Activated T-cell treated with anti-CD3 and anti-CD28 coated beads, Interleukin-2, amount 50 U/mL, for 4 hours (primary cell): ENCODE measurements around the gene PRM1. TPM values are rescaled to one million over a fixed set of nuclear protein-coding genes. Genes with fewer than 3 reads are reported as not detected.

Source experiments
- ATAC-seq, 2 donors: fragments of 200-7000 bp; cut with Tn5 transposase; one replicate each; pipeline ENCODE4 v1.10.0; 2021
- DNase-seq: peaks from one replicate; pipeline ENCODE4 v3.0.0-alpha.2; 2020
- H3K27me3 Mint-ChIP-seq: one replicate; pipeline ENCODE4 v1.8.0; 2021; ENCODE audit warnings: low read depth, mixed read lengths
- H3K36me3 Mint-ChIP-seq: one replicate; pipeline ENCODE4 v1.8.0; 2022; ENCODE audit warnings: mixed read lengths; ENCODE audit not compliant: insufficient read depth
- H3K4me1 Mint-ChIP-seq: one replicate; pipeline ENCODE4 v1.8.0; 2021; ENCODE audit warnings: low read depth, mixed read lengths
- H3K4me3 Mint-ChIP-seq: one replicate; pipeline ENCODE4 v1.8.0; 2021; ENCODE audit warnings: mild to moderate bottlenecking, moderate library complexity, mixed read lengths
- H3K9me3 Mint-ChIP-seq: one replicate; pipeline ENCODE4 v1.8.0; 2021; ENCODE audit warnings: mixed read lengths
- total RNA-seq, 3 donors: library from RNA; stranded (reverse); gene quantifications; one replicate each; pipeline ENCODE4 v1.2.1, GENCODE V29; 2021

Gene PRM1
- total RNA-seq, 3 donors from 2014 or later, result not detected

DNA sequence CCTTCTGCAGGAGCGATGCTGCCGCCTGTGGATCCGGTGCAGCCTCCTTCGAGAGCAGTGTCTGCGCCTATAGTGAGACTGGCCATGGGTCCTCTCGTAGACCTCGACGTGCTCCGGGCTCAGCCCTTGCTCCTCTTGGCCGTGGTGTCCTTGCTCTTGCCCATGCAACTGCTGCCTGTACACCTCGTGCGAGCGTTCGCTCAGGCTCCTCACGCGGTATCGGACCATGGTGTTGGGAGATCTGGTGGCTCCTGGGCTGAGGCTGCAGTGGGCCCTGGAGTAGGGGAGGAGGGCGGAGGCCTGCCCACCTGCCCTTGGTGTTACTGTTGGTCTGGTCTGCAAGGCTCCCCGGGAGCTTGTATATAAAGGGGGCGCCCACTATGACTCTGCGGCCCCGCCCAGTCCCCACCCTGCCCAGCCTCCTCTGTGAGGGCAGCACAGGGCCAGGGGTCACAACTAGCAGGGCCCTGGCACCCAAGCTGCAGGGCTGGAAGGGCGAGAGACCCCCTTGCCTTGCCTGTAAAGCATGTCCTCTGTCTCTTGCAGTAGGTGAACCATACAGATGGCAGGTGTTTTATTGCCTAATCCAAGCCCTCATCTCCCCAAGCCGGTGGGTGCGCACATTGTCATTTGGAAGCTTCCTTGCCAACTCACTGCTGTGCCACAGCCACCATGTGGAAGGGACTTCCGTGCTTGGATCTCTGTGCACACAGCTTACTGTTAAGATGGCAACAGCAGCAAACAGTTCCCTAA is 4.8 kb downstream of the PRM1 start, which contains the start of gene PRM2:
PRM2 (minus strand) TSS at position 338 of the 753 bp plus-strand sequence; CDS start at position 228, 110 bp downstream.
- Mint-ChIP-seq H3K4me1 (peaks cover 1% of the 10 kb centered on the region), H3K27me3 (peaks cover 4% of the 10 kb centered on the region), H3K9me3 (no peaks in the 10 kb centered on the region), H3K36me3 (no peaks in the 10 kb centered on the region), H3K4me3 (no peak within 1 kb of the TSS)
- DNase-seq (no peak), ATAC-seq (peak in 1 of 2 donors; percentile 27)

DNA sequence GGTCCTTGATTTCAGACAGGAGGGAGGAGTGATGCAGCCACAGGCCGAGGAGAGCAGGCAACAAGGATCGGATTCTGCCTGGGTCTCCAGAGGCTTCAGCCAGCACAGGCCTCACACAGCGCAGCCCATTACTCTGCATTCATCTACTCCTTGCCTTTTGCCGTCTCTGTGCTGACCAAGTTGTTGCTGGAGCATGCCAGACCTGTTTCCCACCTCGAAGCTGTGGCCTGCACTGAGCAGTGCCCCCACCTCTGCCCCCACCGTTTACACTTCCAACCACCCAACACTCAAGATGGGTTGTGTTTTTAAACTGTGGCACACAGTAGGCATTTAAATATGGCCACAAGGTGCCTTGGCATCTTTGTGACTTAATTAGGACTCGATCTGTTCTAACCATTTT is 6.2 kb downstream of the PRM1 start:
- DNase-seq (no peak), ATAC-seq (no peak)
- H3K4me3 Mint-ChIP-seq, result no peak overlapping the region
- peaks cover 4% of the 10 kb centered on the region for H3K27me3 Mint-ChIP-seq
- peaks cover 1% of the 10 kb centered on the region for H3K4me1 Mint-ChIP-seq
- H3K36me3 Mint-ChIP-seq, result no peaks in the 10 kb centered on the region
- no peaks in the 10 kb centered on the region for H3K9me3 Mint-ChIP-seq

DNA sequence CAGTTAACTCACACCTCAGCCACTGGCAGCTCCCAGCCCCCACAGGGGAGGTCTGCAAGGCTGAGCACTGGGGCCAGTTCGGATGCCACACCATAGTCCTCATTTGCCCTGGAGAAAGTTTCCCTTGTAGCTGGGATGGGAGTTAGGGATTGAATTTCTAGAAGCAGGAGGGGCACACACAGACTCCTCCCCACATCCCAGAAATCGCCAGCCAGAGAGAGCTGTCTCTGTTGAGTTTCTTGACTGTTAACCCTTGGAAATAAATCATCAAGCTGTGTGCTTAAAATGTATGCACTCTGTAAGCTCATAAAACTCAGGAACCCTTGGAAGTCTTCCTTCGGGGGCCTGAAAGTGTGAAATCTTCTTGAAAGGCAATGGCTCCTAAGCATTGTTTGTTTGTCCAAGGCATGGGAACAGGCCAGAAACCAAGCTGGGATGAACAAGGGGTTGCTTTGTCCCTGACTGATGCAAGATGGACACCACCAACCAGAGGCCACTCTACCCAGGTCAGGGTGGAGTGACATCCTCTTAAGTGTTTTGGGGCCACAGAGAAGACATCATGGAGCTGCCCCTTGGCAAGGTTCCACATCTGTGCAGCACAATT is 7.3 kb downstream of the PRM1 start:
- H3K4me1 Mint-ChIP-seq, result no peaks in the 10 kb centered on the region
- DNase-seq (no peak), ATAC-seq (no peak)
- peaks cover 4% of the 10 kb centered on the region for H3K27me3 Mint-ChIP-seq
- H3K4me3 Mint-ChIP-seq, result no peak overlapping the region
- no peaks in the 10 kb centered on the region for H3K9me3 Mint-ChIP-seq
- no peaks in the 10 kb centered on the region for H3K36me3 Mint-ChIP-seq

DNA sequence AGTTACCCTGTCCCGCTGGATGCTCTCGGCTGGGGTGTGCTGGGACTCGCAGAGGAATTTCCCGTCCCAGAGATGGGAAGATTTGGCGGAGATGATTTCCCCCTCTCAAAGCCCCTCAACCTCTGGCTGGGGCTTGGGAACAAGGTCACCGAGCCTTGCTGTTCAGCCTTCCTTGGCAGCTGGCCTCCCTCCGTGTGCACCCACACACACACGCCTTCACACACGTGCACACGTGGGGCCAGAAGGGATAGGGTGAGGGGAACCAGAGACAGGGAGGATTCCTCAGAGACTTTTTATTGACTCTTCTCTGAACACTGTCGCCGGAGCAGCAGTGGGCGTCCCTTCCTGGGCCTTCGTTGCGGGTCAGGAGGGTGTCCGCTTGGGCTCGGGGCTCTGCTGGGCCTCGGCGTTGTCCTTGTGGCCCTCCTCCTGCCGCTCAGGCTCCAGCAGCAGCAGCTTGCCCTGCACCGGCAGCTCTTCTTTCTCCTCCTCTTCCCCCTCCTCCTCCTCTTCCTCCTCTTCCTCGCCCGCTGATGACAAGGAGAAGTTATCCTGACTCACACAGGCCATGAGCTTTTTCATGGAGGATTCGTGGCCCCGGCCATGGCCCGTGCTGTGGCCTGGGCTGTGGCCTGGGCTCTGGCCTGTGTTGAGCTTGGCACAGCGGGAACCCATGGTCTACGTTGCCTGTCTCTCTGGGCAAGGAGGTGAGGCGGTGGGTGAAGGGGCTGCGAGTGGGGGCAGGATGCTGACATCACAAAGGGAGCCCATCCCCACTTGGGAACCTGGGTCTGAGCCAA is 8.0 kb downstream of the PRM1 start, which contains the start of gene PRM3:
PRM3 (minus strand) TSS at position 709 of the 800 bp plus-strand sequence; CDS start at position 675, 34 bp downstream.
- Mint-ChIP-seq H3K36me3 (no peaks in the 10 kb centered on the region), H3K4me3 (no peak within 1 kb of the TSS), H3K4me1 (no peaks in the 10 kb centered on the region), H3K9me3 (no peaks in the 10 kb centered on the region), H3K27me3 (peaks cover 4% of the 10 kb centered on the region)
- DNase-seq (no peak), ATAC-seq (no peak)

DNA sequence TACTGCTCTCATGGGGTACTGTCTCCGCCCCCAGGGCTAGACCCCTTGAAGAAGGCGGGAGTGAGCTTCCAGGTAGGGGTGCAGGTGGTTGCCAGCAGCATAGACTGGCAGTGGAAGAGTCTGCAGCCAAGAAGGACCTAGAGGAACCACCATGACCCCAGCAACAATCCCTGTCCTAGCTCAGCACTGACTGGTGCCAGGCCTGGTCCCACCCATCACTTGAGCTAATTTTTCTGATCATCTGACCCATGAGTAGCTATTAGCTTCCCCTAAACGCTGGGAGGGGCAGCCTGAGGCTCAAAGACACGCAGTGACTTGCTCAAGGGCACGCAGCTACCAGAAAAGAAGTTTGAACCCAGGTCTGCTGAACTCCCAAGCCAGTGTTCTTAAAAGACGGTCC is 8.6 kb downstream of the PRM1 start:
- no peak for DNase-seq
- no peak overlapping the region for H3K4me3 Mint-ChIP-seq
- no peaks in the 10 kb centered on the region for H3K36me3 Mint-ChIP-seq
- ATAC-seq, result no peak
- H3K4me1 Mint-ChIP-seq, result no peaks in the 10 kb centered on the region
- peaks cover 2% of the 10 kb centered on the region for H3K27me3 Mint-ChIP-seq
- no peaks in the 10 kb centered on the region for H3K9me3 Mint-ChIP-seq

DNA sequence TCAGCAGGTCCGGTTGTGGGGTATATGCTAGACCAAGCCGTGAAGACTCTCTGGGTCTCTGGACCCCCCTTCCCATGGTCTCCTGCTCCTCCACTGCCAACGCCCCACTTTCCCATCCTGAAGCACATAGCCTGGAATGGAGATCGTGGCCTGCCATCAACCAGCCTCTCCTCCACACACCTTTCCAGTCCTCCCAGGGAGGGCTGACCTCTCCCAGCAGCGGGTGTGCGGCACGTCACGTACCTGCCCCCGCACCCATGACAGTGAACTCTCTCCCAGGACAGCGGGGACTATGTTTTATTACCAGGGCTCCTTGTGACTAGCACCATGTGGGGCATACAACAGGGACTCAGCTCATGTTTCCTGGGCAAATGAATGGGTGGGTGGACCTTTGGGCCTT is 9.5 kb downstream of the PRM1 start:
- ATAC-seq (no peak), DNase-seq (no peak)
- Mint-ChIP-seq H3K4me1 (no peaks in the 10 kb centered on the region), H3K36me3 (no peaks in the 10 kb centered on the region), H3K9me3 (no peaks in the 10 kb centered on the region), H3K4me3 (no peak overlapping the region), H3K27me3 (no peaks in the 10 kb centered on the region)

DNA sequence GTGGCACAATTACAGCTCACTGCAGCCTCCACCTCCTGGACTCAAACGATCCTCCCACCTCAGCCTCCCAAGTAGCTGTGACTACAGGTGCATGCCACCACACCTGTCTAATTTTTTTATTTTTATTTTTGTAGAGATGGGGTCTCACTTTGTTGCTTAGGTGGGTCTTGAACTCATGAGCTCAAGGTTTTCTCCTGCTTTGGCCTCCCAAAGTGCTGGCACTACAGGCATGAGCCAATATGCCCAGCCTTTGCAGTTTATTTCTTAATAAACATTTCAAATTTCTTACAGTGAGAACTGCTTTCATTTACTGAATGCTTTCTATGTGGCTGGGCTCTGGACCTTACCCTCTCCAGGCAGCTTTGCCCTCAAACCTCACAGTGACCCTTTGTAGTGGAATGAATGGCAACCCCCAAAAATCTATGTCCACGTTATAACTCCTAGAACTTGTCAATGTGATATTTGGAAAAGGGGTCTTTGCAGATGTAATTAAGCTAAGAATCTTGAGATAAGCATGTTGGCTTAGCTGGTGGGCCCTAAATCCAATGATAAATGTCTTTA is 10.4 kb downstream of the PRM1 start:
- ATAC-seq, result no peak
- no peaks in the 10 kb centered on the region for H3K36me3 Mint-ChIP-seq
- no peaks in the 10 kb centered on the region for H3K9me3 Mint-ChIP-seq
- H3K27me3 Mint-ChIP-seq, result no peaks in the 10 kb centered on the region
- no peak overlapping the region for H3K4me3 Mint-ChIP-seq
- no peak for DNase-seq
- H3K4me1 Mint-ChIP-seq, result no peaks in the 10 kb centered on the region

DNA sequence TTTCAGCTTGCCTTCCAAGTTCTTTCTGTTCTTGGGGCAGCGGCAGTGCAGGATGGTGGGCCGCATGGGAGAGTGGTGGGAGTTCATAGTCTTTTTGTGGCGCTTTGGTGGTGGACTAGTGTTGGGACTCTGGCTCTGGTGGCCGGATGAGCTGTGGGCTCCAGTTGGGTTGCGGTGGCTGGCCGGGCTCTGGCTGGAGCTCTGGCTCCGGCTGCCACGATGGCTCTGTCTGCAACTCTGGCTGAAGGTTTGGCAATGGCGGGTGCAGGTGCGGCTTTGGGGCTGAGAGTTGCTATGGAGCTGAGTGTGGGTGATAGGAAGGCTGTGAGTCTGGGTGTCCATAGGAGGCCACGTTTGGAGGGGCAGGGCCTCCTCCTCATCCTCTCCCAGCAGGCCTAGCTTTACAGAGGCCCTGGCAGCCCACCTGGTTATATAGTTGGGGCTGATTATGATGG is 12.2 kb downstream of the PRM1 start, which contains the start of gene TNP2:
TNP2 (minus strand) TSS at position 405 of the 455 bp plus-strand sequence; CDS start at position 342, 63 bp downstream.
- Mint-ChIP-seq H3K9me3 (no peaks in the 10 kb centered on the region), H3K4me1 (peaks cover 10% of the 10 kb centered on the region), H3K36me3 (no peaks in the 10 kb centered on the region), H3K4me3 (no peak within 1 kb of the TSS), H3K27me3 (no peaks in the 10 kb centered on the region)
- DNase-seq (no peak), ATAC-seq (no peak)

DNA sequence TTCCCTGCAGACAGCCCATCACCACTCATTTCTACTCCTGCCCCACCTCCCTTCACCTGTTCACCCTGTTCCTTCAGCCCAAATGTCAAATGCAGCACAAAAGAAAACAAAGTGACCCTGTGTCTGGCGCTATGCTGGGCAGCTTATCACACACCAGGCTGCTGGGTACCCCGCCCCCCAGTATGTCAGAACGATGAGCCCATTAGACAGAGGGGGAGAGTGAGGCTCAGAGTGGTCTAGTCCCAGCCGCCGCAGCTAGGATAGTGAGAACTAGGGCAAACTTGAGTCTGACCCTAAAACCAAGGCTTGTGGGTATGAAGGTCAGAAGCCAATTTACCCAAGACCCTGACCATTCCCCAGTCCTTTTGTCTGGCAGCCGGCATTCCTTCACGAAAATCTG is 16.0 kb downstream of the PRM1 start:
- Mint-ChIP-seq H3K9me3 (no peaks in the 10 kb centered on the region), H3K27me3 (no peaks in the 10 kb centered on the region), H3K4me3 (no peak overlapping the region), H3K4me1 (peaks cover 26% of the 10 kb centered on the region), H3K36me3 (no peaks in the 10 kb centered on the region)
- DNase-seq (no peak), ATAC-seq (no peak)

DNA sequence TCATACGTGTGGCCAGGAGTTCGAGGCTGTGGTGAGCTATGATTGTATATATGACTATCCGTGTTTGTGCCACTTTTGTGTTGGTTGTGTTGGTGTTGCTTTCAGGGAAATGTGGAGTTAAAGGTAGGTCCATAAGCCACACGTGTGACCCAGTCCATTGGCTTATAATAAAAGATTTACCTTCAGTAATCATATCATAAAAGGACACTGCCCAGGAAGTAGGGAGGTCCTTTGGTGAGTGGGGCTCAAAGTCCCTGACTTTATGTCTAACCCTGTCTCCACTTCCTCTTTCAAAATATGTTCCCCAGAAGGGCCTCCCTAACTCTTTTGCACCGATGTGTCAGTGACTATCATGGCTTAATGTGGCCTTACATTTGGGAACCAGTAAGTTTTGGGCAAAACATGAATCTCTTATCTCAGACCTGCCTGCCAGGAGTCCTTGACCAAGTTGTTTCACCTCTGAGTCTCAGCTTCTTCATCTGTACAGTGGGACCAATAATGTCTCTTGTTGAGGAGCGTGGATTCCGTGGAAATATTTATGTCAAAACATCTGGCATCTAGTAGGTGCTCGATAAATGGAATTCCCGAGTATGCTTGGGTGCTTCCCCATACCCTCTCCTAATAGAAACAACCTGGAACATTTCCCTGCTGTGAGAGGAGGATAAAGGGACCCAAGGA is 16.8 kb downstream of the PRM1 start:
- H3K9me3 Mint-ChIP-seq, result no peaks in the 10 kb centered on the region
- no peak for DNase-seq
- peak; percentile 6 to 7 for ATAC-seq
- peaks cover 29% of the 10 kb centered on the region for H3K4me1 Mint-ChIP-seq
- no peaks in the 10 kb centered on the region for H3K36me3 Mint-ChIP-seq
- H3K4me3 Mint-ChIP-seq, result no peak overlapping the region
- no peaks in the 10 kb centered on the region for H3K27me3 Mint-ChIP-seq

DNA sequence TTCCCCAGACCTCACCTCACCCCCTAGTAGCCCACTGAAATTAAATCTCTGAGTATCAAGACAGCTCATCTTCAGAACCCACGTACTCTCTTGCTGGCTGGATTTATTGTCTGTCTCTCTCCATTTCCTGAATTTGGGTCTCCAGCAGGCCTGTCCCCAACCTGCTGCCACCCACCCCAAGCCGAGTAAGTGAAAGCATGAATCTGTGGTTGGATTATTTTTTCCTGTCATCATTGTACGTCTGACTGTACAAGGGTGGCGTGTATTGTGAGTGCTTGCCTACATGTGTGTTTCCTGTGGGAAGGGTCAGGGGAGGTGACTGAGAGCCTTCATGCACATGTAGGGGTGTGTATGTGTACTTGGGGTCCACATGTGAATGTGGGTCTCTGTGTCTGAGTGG is 17.4 kb downstream of the PRM1 start:
- peak; percentile 88 to 92 for ATAC-seq
- Mint-ChIP-seq H3K36me3 (no peaks in the 10 kb centered on the region), H3K4me3 (no peak overlapping the region)

DNA sequence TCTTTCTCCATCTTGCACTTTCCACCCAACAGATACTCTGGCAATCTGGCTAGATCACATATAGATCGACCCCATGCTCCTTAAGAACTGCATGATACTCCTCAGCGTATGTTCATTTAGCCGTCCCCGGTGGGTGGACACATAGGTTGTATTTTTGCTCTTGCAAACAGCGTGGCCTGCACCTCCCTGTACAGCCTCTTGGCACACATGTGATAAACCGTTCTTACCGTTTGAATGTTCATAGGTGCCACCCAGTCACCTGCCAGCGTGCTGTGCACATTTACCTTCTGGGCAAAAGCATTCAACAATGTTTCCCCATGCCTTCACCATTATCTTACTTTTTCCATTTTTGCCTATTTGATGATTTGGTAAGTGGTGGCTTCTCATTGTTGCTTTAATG is 18.2 kb downstream of the PRM1 start:
- H3K27me3 Mint-ChIP-seq, result no peaks in the 10 kb centered on the region
- H3K36me3 Mint-ChIP-seq, result no peaks in the 10 kb centered on the region
- ATAC-seq (no peak), DNase-seq (no peak)
- H3K9me3 Mint-ChIP-seq, result no peaks in the 10 kb centered on the region
- no peak overlapping the region for H3K4me3 Mint-ChIP-seq
- H3K4me1 Mint-ChIP-seq, result peaks cover 42% of the 10 kb centered on the region

More for the DNA sequence above, 17.4 kb downstream of the PRM1 start:
- no peaks in the 10 kb centered on the region for H3K27me3 Mint-ChIP-seq
- H3K9me3 Mint-ChIP-seq, result no peaks in the 10 kb centered on the region
- DNase-seq, result peak; percentile 30
- H3K4me1 Mint-ChIP-seq, result peaks cover 35% of the 10 kb centered on the region

DNA sequence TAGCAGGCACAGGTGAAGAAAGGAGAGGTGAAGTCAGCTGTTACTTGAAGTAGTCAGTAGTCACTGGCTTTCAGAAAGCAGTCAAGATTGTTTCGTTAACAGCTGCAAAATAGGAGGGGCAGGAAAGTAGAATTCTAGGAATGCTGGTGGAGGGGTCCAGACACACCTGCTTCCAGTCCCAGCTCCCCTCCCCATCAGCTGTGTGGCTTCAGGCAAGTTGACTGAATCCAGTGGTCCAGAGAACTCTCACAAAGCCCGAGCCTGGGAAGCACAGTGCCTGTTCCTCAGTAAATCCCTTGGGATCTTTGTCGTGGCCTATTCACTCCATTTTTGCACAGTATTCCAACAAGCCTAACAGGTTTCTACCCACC is 20.5 kb downstream of the PRM1 start:
- no peaks in the 10 kb centered on the region for H3K36me3 Mint-ChIP-seq
- peaks cover 53% of the 10 kb centered on the region for H3K4me1 Mint-ChIP-seq
- DNase-seq (no peak), ATAC-seq (no peak)
- no peaks in the 10 kb centered on the region for H3K27me3 Mint-ChIP-seq
- no peaks in the 10 kb centered on the region for H3K9me3 Mint-ChIP-seq
- H3K4me3 Mint-ChIP-seq, result no peak overlapping the region
